Gastroesophageal sphincter (tissue), 3 donors: ENCODE measurements around the gene TFR2.

Source experiments
- CTCF ChIP-seq, 4 experiments: fragments of 200-600 bp in 2 of 4; fragments of 450-650 bp in 2 of 4; sonication (generic) in 1 of 4; IDR thresholded peaks; one replicate each; pipeline ENCODE4 v1.5.1; 2017 to 2019; ENCODE audit warnings: antibody characterized with exemption in 4 of 4, mild to moderate bottlenecking in 2 of 4, moderate library complexity in 2 of 4
- POLR2AphosphoS5 ChIP-seq: sonication (generic); formaldehyde crosslinking; IDR thresholded peaks from one replicate; pipeline ENCODE4 v1.6.1; 2017; ENCODE audit warnings: antibody characterized with exemption

DNA sequence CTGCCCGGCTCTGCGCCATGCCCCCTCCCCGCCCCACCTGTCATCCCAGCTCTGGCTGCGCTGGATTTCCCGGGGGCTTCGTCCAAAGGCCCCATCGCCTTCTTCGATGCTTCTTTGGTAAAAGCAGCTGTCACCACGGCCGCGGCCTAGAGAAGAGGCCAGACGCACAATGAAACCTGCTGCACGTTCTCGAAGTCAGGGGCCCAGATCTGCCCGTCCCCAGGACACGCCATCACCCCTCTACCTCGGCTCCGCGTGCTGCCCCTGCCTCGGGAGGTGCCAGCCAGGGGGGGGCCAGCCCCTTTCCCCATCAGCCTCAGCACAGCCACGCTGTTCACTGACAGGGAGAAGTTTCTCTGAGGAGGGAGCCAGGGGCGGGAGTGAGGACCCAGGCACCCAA lies 45.9 kb upstream of the TFR2 start:
- TF ChIP-seq CTCF (IDR thresholded peaks at IDR 0.05) = no peak
- TF ChIP-seq POLR2AphosphoS5 = no peak
